Measurements from ENCODE around the gene DIS3L2. TPM values are rescaled to one million over a fixed set of nuclear protein-coding genes. Genes with fewer than 3 reads are reported as not detected.

DIS3L2 gene
- total RNA-seq, 3 donors from 2014 or later = 28.5 to 43.0 (median 42.5) TPM

DNA sequence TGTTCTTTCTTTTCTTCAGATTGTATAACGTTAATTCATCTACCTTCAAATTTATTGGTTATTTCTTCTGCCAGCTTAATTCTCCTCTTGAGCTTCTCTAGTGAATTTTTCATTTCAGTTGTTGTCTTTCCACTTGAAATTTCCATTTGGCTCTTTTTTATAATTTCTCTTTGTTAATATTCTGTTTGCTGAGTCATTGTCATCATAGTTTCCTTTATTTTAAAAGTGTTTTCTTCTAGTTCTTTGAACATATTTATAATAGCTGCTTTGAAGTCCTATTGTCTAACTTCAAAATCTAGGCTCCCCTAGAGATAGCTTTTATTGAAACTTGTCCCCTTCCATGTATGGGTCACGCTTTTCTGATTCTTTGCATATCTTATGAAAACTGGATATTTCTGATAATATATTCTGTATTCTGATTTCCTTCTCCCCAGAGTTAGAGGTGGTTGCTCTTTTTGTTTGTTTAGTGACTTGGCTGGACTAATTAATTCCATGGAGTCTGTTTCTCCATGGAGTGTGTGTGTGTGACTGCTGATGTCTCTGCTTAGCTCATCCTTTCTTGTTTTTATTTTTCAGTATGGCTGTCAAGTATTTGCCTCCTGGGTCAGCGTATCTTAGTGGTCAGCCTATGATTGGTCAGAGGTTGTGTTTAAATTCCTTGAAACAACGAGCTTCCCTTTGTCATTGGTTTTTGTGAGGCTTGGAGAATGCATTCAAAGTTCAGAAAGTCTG lies 47.6 kb downstream of the DIS3L2 start:
- TF ChIP-seq, protein P1, sequence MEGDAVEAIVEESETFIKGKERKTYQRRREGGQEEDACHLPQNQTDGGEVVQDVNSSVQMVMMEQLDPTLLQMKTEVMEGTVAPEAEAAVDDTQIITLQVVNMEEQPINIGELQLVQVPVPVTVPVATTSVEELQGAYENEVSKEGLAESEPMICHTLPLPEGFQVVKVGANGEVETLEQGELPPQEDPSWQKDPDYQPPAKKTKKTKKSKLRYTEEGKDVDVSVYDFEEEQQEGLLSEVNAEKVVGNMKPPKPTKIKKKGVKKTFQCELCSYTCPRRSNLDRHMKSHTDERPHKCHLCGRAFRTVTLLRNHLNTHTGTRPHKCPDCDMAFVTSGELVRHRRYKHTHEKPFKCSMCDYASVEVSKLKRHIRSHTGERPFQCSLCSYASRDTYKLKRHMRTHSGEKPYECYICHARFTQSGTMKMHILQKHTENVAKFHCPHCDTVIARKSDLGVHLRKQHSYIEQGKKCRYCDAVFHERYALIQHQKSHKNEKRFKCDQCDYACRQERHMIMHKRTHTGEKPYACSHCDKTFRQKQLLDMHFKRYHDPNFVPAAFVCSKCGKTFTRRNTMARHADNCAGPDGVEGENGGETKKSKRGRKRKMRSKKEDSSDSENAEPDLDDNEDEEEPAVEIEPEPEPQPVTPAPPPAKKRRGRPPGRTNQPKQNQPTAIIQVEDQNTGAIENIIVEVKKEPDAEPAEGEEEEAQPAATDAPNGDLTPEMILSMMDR (IDR thresholded peaks at IDR 0.05) = no peak
- ATAC-seq = no peak
- no peak overlapping the region for H3K4me3 ChIP-seq
- H3K9me3 ChIP-seq = no peaks in the 10 kb centered on the region
- no peaks in the 10 kb centered on the region for H3K4me1 ChIP-seq (ENCODE audit: low read depth)
- intact Hi-C loops (cut with DNase I, micrococcal nuclease) = no loop called here
- no peak for DNase-seq
- no peaks in the 10 kb centered on the region for H3K36me3 ChIP-seq (ENCODE audit: low read depth)

DNA sequence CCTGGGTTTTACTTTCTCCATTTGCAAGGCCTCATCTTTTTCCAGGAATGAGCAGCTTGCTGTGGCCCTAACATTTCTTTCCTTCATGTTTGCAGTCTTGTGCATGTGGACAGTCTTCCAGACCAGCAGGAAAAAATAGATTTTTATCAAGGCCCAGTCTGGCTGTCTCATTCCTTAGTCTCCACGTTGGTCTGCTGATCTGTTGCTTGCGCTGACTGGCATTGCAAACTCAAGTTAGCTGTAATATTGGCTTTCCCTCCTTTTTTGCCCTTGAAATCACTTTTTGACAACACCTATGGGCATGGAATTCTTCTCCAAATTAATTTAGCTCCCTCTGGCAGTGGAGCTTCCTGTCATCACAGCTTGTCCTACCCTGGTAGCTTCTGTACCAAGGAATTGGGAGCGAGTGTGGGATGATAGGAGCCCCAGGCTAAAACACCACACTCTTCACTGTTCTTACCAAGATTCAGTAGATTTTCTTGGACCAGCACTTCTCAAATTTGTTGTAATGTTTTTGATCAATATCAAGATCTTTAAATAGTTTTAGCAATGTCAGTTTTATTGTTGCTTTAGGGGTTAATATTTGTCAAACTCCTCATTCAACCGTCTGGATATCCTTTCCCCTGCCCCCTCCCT lies 48.2 kb downstream of the DIS3L2 start:
- ATAC-seq (no peak), DNase-seq (no peak)
- H3K4me3 ChIP-seq = no peak overlapping the region
- intact Hi-C loops (cut with DNase I, micrococcal nuclease) = no loop called here
- H3K4me1 ChIP-seq (ENCODE audit: low read depth) = no peaks in the 10 kb centered on the region
- no peaks in the 10 kb centered on the region for H3K36me3 ChIP-seq (ENCODE audit: low read depth)
- TF ChIP-seq, protein P1 (IDR thresholded peaks at IDR 0.05) = no peak
- H3K9me3 ChIP-seq = no peaks in the 10 kb centered on the region

DNA sequence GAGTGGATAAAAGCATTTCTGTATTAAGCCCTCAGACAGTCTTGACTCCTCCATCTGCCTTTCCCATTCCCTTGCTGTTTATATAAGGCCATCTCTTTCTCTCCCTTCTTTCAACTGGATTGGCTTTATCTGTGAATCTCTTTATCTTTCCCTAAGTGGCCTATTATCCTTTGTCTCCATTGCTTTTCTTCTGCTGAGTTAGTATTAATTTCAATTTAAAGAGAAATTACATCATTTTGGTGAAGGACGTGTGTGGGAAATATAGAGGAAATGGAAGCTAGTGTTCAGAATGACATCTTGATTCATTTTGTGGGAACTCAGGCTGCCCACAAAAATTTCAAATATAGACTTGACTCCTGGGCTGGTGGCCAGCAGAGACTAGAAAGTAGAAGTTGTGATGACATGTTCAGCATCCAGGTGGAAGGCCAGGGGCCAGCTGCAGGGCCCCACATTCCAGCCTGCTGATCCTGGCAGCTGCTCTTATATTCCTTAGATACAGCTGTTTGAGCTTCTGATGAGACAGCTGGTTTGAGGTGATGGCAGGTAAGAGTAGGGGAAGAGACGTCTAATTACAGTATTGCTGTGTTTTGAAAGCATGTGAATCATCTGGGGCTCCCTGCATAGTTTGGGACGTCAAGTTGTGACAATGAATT lies 52.3 kb downstream of the DIS3L2 start:
- Histone ChIP-seq H3K36me3 (ENCODE audit: low read depth) (no peaks in the 10 kb centered on the region), H3K4me3 (no peak overlapping the region), H3K9me3 (no peaks in the 10 kb centered on the region), H3K4me1 (ENCODE audit: low read depth) (no peaks in the 10 kb centered on the region)
- DNase-seq (peak in 1 of 3 donors; percentile 9), ATAC-seq (no peak)
- TF ChIP-seq, protein P1 (IDR thresholded peaks at IDR 0.05) = no peak
- intact Hi-C loops (cut with DNase I, micrococcal nuclease) = no loop called here

DNA sequence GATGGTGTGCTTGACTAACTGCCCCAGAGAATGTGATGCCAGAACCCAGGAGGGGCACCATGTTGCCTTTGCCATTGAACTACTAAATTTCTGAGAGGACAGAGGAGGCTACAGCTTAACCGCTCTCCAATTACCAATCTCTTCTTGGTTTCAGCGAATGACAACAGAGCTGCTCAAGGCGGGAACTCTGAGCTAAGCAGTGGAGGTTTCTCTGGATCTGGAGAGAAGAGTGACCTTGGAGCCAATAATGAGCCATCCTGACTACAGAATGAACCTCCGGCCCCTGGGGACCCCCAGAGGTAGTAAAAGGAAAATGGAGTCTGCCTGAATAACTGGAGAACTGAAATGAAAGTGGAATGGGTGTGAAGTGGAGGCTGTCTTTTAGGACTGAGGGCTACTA lies 53.2 kb downstream of the DIS3L2 start:
- DNase-seq (no peak), ATAC-seq (no peak)
- Histone ChIP-seq H3K36me3 (ENCODE audit: low read depth) (no peaks in the 10 kb centered on the region), H3K4me1 (ENCODE audit: low read depth) (no peaks in the 10 kb centered on the region), H3K4me3 (no peak overlapping the region), H3K9me3 (no peaks in the 10 kb centered on the region)
- TF ChIP-seq, protein P1 (IDR thresholded peaks at IDR 0.05) = no peak
- intact Hi-C loops (cut with DNase I, micrococcal nuclease) = no loop called here

DNA sequence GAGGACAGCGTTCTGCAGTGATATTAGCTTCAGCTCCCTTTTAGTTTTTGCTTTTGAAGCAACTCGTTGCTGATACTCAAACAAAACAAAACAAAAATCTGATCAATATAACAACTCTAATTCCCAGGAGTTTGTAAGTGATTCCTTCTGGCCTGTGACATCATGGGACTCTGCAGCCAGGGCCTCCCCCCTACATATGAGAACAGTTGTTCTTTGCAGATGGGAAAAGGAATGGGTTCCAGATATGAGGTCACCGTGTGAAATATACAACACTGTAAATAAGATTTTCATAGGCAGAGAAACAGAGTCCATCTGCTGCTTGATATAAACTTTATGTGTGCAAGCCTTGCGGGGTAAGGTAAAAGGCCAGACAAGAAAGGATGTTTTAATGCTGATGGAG lies 56.7 kb downstream of the DIS3L2 start:
- Histone ChIP-seq H3K4me3 (no peak overlapping the region), H3K36me3 (ENCODE audit: low read depth) (no peaks in the 10 kb centered on the region), H3K4me1 (ENCODE audit: low read depth) (no peaks in the 10 kb centered on the region), H3K9me3 (no peaks in the 10 kb centered on the region)
- TF ChIP-seq, protein P1 (IDR thresholded peaks at IDR 0.05) = no peak
- DNase-seq (no peak), ATAC-seq (no peak)
- intact Hi-C loops (cut with DNase I, micrococcal nuclease) = no loop called here

Data from mucosa of descending colon (tissue), 3 donors.